ENCODE measurements around the gene MORF4L1.

Gene MORF4L1

GRCh38 chr15:78850941-78851755 lies 21.5 kb upstream of the MORF4L1 start:
- no peak for TF ChIP-seq REST (IDR thresholded peaks at IDR 0.05; ENCODE audit: insufficient read depth in 1 of 2, low read depth in 2 of 2, low read length in 2 of 2)
- no peak for TF ChIP-seq FOXP2 (optimal IDR thresholded peaks at IDR 0.05; ENCODE audit: borderline replicate concordance, extremely low read depth, extremely low read length, insufficient read depth)
- no peak for TF ChIP-seq SIN3A (IDR thresholded peaks at IDR 0.05; ENCODE audit: borderline replicate concordance, insufficient read depth, low read length)
- no peak for TF ChIP-seq POLR2AphosphoS5 (IDR thresholded peaks at IDR 0.05; ENCODE audit: low read depth, low read length)
- TF ChIP-seq TAF1 (IDR thresholded peaks at IDR 0.05; ENCODE audit: borderline replicate concordance, insufficient read depth, low read length): no peak

- TF ChIP-seq REST (IDR thresholded peaks at IDR 0.05; ENCODE audit: insufficient read depth in 1 of 2, low read depth in 2 of 2, low read length in 2 of 2): no peak
- no peak for TF ChIP-seq POLR2AphosphoS5 (IDR thresholded peaks at IDR 0.05; ENCODE audit: low read depth, low read length)
- TF ChIP-seq TAF1 (IDR thresholded peaks at IDR 0.05; ENCODE audit: borderline replicate concordance, insufficient read depth, low read length): no peak
- no peak for TF ChIP-seq FOXP2 (optimal IDR thresholded peaks at IDR 0.05; ENCODE audit: borderline replicate concordance, extremely low read depth, extremely low read length, insufficient read depth)
- TF ChIP-seq SIN3A (IDR thresholded peaks at IDR 0.05; ENCODE audit: borderline replicate concordance, insufficient read depth, low read length): no peak
Measured at GRCh38 chr15:78853500-78853899, 19.2 kb upstream of the MORF4L1 start.

- TF ChIP-seq REST (IDR thresholded peaks at IDR 0.05; ENCODE audit: insufficient read depth in 1 of 2, low read depth in 2 of 2, low read length in 2 of 2) (no peak), SIN3A (IDR thresholded peaks at IDR 0.05; ENCODE audit: borderline replicate concordance, insufficient read depth, low read length) (no peak), FOXP2 (optimal IDR thresholded peaks at IDR 0.05; ENCODE audit: borderline replicate concordance, extremely low read depth, extremely low read length, insufficient read depth) (no peak), POLR2AphosphoS5 (IDR thresholded peaks at IDR 0.05; ENCODE audit: low read depth, low read length) (no peak), TAF1 (IDR thresholded peaks at IDR 0.05; ENCODE audit: borderline replicate concordance, insufficient read depth, low read length) (no peak)
Measured at GRCh38 chr15:78854833-78855372, 17.8 kb upstream of the MORF4L1 start.

GRCh38 chr15:78855746-78856145 lies 16.9 kb upstream of the MORF4L1 start:
- TF ChIP-seq TAF1 (IDR thresholded peaks at IDR 0.05; ENCODE audit: borderline replicate concordance, insufficient read depth, low read length): no peak
- no peak for TF ChIP-seq FOXP2 (optimal IDR thresholded peaks at IDR 0.05; ENCODE audit: borderline replicate concordance, extremely low read depth, extremely low read length, insufficient read depth)
- TF ChIP-seq POLR2AphosphoS5 (IDR thresholded peaks at IDR 0.05; ENCODE audit: low read depth, low read length): no peak
- no peak for TF ChIP-seq SIN3A (IDR thresholded peaks at IDR 0.05; ENCODE audit: borderline replicate concordance, insufficient read depth, low read length)
- no peak for TF ChIP-seq REST (IDR thresholded peaks at IDR 0.05; ENCODE audit: insufficient read depth in 1 of 2, low read depth in 2 of 2, low read length in 2 of 2)

Measured in PFSK-1 (cell line).